GM18519 (cell line): ENCODE results near the gene PTGER2.

Source experiments
- ATAC-seq: cut with Tn5 transposase; IDR thresholded peaks from one replicate; pipeline ENCODE4 v1.9.1; 2021; ENCODE audit warnings: mild to moderate bottlenecking, moderate library complexity; ENCODE audit not compliant: unreplicated experiment, low FRiP score

The PTGER2 gene

GRCh38 chr14:52313903-52314594, at the start of gene PTGER2:
PTGER2 (plus strand) TSS chr14:52314312; CDS start chr14:52314549, 237 bp downstream.
- no peak for ATAC-seq

- no peak for ATAC-seq
Observed at GRCh38 chr14:52265253-52265652, 48.9 kb upstream of the PTGER2 start.

GRCh38 chr14:52266179-52266578, 47.9 kb upstream of the PTGER2 start:
- no peak for ATAC-seq

- no peak for ATAC-seq
Observed at GRCh38 chr14:52266782-52267181, 47.3 kb upstream of the PTGER2 start.

GRCh38 chr14:52267501-52268278, 46.4 kb upstream of the PTGER2 start, which contains the start of gene PTGDR:
PTGDR (plus strand) TSS chr14:52267698; CDS start chr14:52267815, 117 bp downstream.
- no peak for ATAC-seq

- no peak for ATAC-seq
Observed at GRCh38 chr14:52268279-52269061, 45.6 kb upstream of the PTGER2 start.

- no peak for ATAC-seq
Observed at GRCh38 chr14:52269100-52269499, 45.0 kb upstream of the PTGER2 start.

GRCh38 chr14:52269982-52270381, 44.1 kb upstream of the PTGER2 start:
- no peak for ATAC-seq

GRCh38 chr14:52271538-52271937, 42.6 kb upstream of the PTGER2 start:
- ATAC-seq, result no peak

- ATAC-seq, result no peak
Observed at GRCh38 chr14:52272375-52272774, 41.7 kb upstream of the PTGER2 start.

- ATAC-seq, result no peak
Observed at GRCh38 chr14:52275372-52275771, 38.7 kb upstream of the PTGER2 start.

- no peak for ATAC-seq
Observed at GRCh38 chr14:52277552-52277951, 36.6 kb upstream of the PTGER2 start.

GRCh38 chr14:52279408-52279807, 34.7 kb upstream of the PTGER2 start:
- ATAC-seq, result no peak

GRCh38 chr14:52283099-52283498, 31.0 kb upstream of the PTGER2 start:
- no peak for ATAC-seq

GRCh38 chr14:52286661-52287649, 27.2 kb upstream of the PTGER2 start:
- no peak for ATAC-seq

- no peak for ATAC-seq
Observed at GRCh38 chr14:52296378-52296777, 17.7 kb upstream of the PTGER2 start.

GRCh38 chr14:52298795-52299194, 15.3 kb upstream of the PTGER2 start:
- ATAC-seq, result no peak

- ATAC-seq, result no peak
Observed at GRCh38 chr14:52299692-52300278, 14.3 kb upstream of the PTGER2 start.

GRCh38 chr14:52303236-52303635, 10.9 kb upstream of the PTGER2 start:
- no peak for ATAC-seq
